ENCODE data around the gene NHP2.
"Not testable (repeated sequence)": the region's sequence is repeated elsewhere in the genome, so short reads cannot be mapped to it uniquely, and the experiment has no call there.

The NHP2 gene

GRCh38 chr5:178129296-178129695, 24.4 kb downstream of the NHP2 start:
- DNase-seq = no peak

DNA sequence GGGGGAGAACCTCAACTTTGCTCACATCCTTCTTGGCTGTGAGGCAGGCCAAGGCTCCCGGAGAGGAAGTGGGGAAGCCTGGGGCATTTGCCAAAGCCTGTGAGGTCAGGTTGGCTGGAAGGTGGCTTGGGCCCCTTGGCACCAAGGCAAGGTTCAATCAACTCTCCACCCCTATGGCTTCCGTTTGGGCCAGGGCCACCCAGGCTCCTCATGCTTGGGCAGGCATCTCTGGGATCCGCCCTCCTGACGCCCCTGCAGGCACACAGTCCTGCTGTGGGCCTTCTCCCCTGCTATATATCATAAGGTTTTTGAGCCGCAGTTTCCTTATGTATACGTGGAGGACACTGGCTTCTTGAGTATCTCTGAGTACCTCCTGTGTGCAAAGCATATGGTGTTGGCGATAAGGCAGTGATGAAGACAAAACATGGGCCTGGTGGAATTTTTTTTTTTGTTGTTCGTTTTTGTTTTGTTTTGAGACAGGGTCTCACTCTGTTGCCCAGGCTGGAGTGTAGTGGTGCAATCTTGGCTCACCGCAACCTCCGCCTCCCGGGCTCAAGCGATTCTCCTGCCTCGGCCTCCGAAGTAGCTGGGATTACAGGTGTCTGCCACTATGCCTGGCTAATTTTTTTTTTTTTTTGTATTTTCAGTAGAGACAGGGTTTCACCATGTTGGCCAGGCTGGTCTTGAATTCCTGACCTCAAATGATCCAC, 26.2 kb downstream of the NHP2 start:
- DNase-seq = not testable (repeated sequence)

DNA sequence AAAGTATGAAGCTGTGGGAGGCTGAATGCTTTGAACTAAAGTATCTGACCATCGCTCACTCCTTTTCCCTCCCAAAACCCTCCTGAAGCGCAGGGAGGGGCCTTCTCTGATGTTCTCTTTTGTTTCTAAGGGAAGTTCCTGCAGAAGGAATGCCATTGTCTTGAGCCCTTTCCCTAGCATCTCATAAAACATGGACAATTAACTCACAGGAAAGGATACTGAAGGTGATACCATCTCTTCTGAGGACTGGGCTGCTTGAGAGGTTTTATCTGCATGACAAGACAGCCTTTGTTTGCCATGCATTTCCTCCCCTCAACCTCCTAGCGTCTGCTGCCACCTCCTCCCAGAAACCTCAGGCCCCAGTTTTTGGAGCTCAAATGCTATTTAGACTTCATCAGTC, 27.1 kb downstream of the NHP2 start:
- DNase-seq = no peak

- DNase-seq = no peak
Observed at GRCh38 chr5:178125253-178125906, 28.3 kb downstream of the NHP2 start.

- no peak for DNase-seq
Observed at GRCh38 chr5:178123966-178124925, 29.4 kb downstream of the NHP2 start.

GRCh38 chr5:178123094-178123965, 30.4 kb downstream of the NHP2 start:
- DNase-seq = no peak

- no peak for DNase-seq
Observed at GRCh38 chr5:178122346-178122745, 31.3 kb downstream of the NHP2 start.

GRCh38 chr5:178121391-178122276, 32.1 kb downstream of the NHP2 start:
- DNase-seq = no peak

DNA sequence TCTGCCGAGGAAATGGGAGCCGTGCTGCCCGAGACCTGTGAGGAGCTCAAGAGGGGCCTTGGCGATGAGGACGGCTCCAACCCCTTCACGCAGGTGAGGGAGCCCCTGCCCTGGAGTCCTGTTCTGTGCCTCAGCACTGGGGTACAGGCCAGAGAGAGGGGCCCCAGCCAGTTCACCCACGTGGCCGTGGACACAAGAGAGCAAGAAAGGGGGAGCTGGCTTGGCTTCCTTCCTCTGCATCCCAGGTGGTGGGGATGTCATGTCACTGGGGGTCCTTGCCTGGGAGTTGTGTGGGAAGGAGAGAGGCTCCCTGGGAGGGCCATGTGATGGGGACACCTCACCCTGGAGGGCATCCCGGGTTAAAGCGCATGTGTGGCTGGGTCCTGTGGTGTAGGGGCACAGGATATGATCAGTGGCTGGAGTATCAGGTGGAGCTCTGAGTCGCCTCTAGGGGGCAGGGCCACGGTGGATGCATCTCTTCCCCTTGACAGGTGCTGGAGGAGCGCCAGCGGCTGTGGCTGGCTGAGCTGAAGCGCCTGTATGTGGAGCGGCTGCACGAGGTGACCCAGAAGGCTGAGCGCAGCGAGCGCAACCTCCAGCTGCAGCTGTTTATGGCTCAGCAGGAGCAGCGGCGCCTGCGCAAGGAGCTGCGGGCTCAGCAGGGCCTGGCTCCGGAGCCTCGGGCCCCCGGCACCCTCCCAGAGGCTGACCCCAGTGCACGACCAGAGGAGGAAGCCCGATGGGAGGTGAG, 32.9 kb downstream of the NHP2 start:
- peak; percentile 67 for DNase-seq

GRCh38 chr5:178119915-178120606, 33.6 kb downstream of the NHP2 start:
- no peak for DNase-seq

DNA sequence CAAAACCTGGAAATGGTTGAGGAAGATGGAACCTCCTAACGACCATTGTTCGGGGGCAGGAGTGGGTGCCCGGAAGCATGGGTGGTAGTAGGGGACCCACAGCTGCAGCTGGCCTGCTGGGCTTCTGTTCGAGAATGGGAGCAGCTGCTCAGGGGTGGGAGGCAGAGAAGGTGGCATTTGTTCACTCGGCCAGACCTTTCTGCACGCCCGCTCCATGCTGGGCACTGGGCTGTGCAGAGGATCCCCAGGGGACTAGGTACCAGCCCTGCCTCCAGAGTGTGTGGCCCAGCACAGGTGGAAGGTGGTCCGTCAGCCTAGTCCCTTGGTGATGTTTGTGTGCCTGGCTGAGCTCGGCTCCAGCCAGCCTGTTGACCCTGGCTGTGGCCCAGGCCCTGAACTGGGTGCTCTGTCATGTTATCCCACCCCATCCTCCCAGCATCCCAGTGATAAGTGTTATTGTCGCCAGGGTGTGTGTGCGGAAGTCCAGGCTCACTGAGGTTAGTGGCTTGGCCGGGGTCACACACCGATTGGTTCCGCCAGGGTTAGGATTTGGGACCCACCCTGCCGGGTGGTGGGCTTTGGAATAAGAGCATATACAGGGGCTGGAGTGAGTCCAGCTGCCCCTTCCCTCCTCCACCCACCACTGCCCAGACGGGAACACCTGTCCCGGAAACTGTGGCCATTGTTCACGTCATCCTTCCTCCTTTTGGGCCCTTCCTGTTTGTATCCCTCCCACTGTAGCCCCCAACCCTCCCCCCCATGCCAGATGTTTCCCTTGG, 35.6 kb downstream of the NHP2 start:
- no peak for DNase-seq

DNA sequence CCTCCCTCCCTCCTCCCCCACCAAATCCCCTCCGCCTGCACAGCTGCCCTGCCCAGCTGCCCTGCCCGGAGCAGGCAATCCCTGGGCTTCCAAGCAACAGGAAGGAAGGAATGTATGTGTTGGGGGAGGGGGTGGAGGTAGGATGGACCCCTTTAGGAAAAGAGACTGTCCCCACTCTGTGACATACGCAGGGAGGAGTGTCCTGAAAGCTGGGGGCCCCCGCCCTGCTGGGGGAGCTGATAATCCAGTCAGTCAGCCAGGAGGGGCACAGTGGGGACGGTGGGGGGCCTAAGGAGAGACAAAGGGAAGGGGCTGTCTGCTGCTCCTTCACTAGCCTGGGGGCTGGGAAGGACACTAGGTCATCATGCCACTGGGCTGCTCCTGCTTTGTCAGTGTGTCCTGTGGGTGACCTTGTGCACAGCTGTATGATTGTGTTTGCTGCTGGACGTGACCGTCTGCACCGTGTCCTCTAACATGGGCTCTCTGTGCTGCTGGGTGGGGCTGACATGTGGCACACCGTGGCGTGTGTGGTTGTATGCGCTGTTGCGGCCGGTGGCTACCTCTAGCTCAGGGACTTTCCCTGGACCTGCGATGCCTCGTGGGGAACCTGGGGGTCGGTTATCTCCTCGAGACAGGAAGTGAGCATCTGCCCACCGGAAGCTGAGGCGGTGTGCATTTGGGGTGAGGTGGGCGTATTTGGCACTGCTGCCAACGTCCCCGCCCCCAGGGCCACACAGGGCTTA, 37.4 kb downstream of the NHP2 start:
- DNase-seq = no peak

DNA sequence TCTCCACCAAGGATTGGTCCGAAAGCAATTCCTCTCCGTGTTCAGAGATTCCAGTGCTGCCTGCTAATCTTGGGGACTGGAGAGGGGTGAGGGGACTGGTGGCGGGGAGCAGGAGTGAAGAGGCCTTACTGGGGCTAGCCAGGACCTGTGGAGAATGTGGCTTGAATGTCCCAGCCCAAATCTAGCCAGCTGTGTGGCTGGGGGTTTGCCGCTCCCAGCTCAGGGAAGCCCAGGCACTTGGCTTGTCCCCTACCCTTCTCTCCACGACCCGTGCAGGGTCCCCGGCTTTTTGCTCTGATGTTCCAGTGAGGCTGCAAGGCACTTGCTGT, 37.9 kb downstream of the NHP2 start:
- DNase-seq = no peak

- DNase-seq = no peak
Observed at GRCh38 chr5:178115136-178115813, 38.4 kb downstream of the NHP2 start.

DNA sequence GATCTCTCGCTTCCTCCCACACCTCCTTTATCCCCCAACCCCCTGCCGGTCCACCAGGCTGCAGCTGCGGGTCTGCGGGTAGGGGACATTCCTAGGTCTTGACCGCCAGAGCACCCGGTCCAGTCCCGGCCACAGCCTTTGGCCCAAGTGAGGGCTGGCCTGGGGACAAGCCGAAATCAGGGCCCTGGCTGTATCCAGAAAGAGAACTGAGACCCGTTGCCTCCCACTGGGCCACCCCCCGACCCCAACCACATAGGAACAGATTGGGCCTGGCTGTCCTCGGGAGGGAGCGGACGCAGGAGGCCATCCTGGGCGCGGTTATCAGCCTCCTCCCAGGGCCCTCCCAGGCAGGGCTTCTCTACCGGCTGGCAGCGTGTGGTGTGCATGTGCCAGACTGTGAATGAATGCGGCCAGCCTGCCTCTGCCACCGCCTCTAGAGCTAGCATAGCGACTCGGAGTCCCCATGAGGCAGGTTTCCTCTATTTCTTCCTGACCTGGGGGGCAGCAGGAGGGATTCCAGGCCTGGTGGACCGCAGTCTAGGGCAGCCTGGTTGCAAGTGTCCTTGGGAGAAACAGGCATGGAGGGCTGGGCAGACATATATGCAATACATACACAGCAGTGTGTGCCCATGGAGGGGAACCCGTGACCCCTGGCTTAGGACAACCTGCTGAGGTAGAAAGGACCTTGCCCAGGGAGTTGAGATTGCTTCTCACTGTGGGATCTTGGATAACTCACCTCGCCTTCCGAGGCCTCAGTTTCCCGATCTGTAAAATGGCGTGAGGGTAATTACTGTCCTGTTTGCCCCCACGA, 39.2 kb downstream of the NHP2 start:
- no peak for DNase-seq

DNA sequence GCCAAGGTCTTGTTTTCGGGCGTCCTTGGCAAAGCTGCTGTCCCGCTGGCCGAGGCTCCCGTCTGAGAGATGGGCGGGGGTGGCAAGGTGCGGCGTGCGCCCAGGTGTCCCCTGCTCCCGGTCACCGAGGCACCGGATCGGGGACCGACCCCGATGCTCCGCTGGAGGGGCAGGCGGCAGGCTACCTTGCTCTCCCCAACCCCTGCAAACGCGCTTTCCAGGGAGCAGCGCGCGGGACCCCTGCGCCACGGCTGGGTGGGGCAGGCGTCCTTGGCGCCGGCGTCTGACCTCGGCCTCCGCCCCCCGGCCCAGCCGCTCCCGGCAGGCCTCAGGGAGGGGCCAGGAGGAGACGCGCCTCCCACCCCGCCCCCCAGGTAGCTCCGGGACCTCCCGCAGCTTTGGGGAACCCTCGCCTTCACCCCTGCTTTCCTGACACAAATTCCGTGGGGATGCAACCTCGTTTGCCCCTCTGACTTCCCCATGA, 39.8 kb downstream of the NHP2 start:
- DNase-seq = no peak

Data from NCI-H524 treated with DMSO at 0.1 percent for 48 hours (cell line).